IPS DF 4.7 (cell line): ENCODE data around the gene JUNB.

Source experiments
- DNase-seq: peaks from one replicate; pipeline ENCODE4 v3.0.0-alpha.2; 2013; ENCODE audit warnings: low spot score; ENCODE audit errors: extremely low read depth

JUNB gene

DNA sequence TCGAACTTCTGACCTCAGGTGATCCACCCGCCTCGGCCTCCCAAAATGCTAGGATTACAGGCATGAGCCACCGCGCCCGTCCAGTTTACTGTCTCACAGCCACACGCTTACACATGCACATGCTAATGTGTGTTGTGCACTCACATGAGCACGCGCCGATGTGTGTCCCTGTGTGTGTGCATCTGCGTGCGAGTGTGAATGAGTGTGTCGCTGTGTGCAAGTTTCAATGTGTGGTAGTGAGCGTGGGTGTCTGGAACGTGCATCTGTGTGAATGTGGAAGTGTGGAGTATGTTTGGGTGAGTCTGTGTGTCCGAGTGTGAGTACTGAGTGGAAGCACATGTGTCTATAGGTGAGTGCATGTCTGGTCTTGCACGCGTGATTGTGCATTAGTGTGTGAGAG, 51.2 kb downstream of the JUNB start:
- DNase-seq: no peak
